ENCODE measurements around the gene UTP20. TPM values are rescaled to one million over a fixed set of nuclear protein-coding genes. Genes with fewer than 3 reads are reported as not detected.

UTP20 gene
- total and polyA plus RNA-seq, 2 donors (not counting 3 experiments of a cell fraction or from before 2014, with no cell fraction given): 4.6 to 23.1 TPM

DNA sequence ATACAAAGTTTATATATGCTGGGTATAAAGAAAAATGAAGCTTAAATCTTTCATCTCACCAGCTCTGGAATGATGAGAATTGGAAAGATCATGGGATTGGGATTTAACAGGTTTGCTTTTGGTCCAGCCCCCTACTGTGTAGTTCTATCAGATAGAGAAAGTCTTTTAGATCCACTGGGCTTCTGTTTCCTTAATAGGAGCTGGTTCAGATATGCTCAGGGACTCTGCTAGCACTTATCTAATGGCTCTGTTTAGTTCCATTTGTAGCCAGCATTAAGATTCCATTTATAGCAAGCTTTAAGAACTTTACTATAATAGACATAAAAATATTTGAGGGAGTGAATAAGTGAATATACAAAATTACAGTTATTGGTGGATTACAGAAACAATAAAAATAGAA, 42.6 kb downstream of the UTP20 start:
- FAIRE-seq: peak; percentile 8
- Histone ChIP-seq H4K20me1 (replicated peaks; ENCODE audit: control insufficient read depth, extremely low read depth, insufficient read depth, low read length) (no peaks in the 10 kb centered on the region), H3K27me3 (ENCODE audit: control insufficient read depth in 2 of 2, insufficient read depth in 2 of 2, low read length in 2 of 2) (no peaks in the 10 kb centered on the region), H3K36me3 (ENCODE audit: control insufficient read depth in 2 of 2, extremely low read depth in 1 of 2, insufficient read depth in 2 of 2, low read length in 2 of 2) (peaks cover 4 to 6% of the 10 kb centered on the region in 2 experiments), H3K4me2 (ENCODE audit: insufficient read depth, low read length) (no peak overlapping the region), H3K4me3 (replicated peaks in 1 of 3; ENCODE audit: insufficient read depth in 1 of 3, low read depth in 1 of 3, low read length in 3 of 3) (no peak overlapping the region), H3K9me1 (replicated peaks; ENCODE audit: control insufficient read depth, extremely low read depth, insufficient read depth, low read length) (no peaks in the 10 kb centered on the region), H3K9me3 (replicated peaks; ENCODE audit: control insufficient read depth, insufficient read depth, low read length) (no peaks in the 10 kb centered on the region), H3K9ac (replicated peaks; ENCODE audit: extremely low read depth, insufficient read depth, low read length) (no peak overlapping the region), H3K79me2 (ENCODE audit: control insufficient read depth, insufficient read depth, low read length) (no peaks in the 10 kb centered on the region), H3K4me1 (ENCODE audit: control insufficient read depth, extremely low read depth, insufficient read depth, low read length) (no peaks in the 10 kb centered on the region), H2AFZ (ENCODE audit: low read depth, low read length) (no peak overlapping the region), H3K27ac (ENCODE audit: insufficient read depth, low read depth, low read length) (no peak overlapping the region)
- POLR2A ChIA-PET: no interaction called here
- intact Hi-C loops (cut with micrococcal nuclease) (loop anchor here (1.0 kb wide), 1 partner anchor 38 kb away; no protein-coding TSS in a partner anchor), dilution Hi-C loops (cut with MboI; ENCODE audit: extremely low pct_ligation_motif_present, low sequenced_read_pairs) (no loop called here)
- no TSS peak for BruUV-seq (replicated peaks)
- CTCF ChIA-PET: interaction anchor here (1.0 to 4.0 kb wide), 5 partner anchors 8 to 974 kb away, joined by 3 to 71 read pairs (median 4); no protein-coding TSS in a partner anchor
- TF ChIP-seq GATA2 (IDR thresholded peaks at IDR 0.05; ENCODE audit: insufficient read depth, insufficient read length, low read depth, low read length): no peak
- TF ChIP-seq, protein P1, sequence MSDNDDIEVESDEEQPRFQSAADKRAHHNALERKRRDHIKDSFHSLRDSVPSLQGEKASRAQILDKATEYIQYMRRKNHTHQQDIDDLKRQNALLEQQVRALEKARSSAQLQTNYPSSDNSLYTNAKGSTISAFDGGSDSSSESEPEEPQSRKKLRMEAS (IDR thresholded peaks at IDR 0.05; ENCODE audit: insufficient read depth, insufficient read length): no peak
- DNase-seq (ENCODE audit: low read depth, low spot score): no peak

DNA sequence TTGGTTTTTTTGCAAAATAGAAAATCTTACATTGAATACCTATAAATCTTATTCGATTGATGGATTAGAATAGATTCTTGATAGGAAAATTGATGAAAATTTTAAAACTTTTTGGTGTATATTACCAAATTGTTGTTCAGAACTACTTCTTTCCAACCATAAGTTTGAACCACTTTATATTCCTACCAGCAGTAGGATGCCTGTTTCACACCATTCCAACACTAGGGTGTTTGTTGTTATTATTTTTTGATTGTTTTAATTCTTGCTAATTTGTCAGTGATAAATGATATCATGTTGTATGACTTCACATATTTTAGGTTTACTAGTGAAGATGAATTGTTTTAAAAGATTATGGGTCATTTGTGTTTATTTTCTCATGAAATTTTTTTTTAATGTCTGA, 43.4 kb downstream of the UTP20 start:
- Histone ChIP-seq H3K4me1 (ENCODE audit: control insufficient read depth, extremely low read depth, insufficient read depth, low read length) (no peaks in the 10 kb centered on the region), H3K27me3 (ENCODE audit: control insufficient read depth in 2 of 2, insufficient read depth in 2 of 2, low read length in 2 of 2) (no peaks in the 10 kb centered on the region), H3K27ac (ENCODE audit: insufficient read depth, low read depth, low read length) (no peak overlapping the region), H3K36me3 (ENCODE audit: control insufficient read depth in 2 of 2, extremely low read depth in 1 of 2, insufficient read depth in 2 of 2, low read length in 2 of 2) (peaks cover 5 to 6% of the 10 kb centered on the region in 2 experiments), H3K79me2 (ENCODE audit: control insufficient read depth, insufficient read depth, low read length) (no peaks in the 10 kb centered on the region), H3K4me3 (replicated peaks in 1 of 3; ENCODE audit: insufficient read depth in 1 of 3, low read depth in 1 of 3, low read length in 3 of 3) (no peak overlapping the region), H3K9ac (replicated peaks; ENCODE audit: extremely low read depth, insufficient read depth, low read length) (no peak overlapping the region), H3K4me2 (ENCODE audit: insufficient read depth, low read length) (no peak overlapping the region), H2AFZ (ENCODE audit: low read depth, low read length) (no peak overlapping the region), H4K20me1 (replicated peaks; ENCODE audit: control insufficient read depth, extremely low read depth, insufficient read depth, low read length) (no peaks in the 10 kb centered on the region), H3K9me1 (replicated peaks; ENCODE audit: control insufficient read depth, extremely low read depth, insufficient read depth, low read length) (no peaks in the 10 kb centered on the region), H3K9me3 (replicated peaks; ENCODE audit: control insufficient read depth, insufficient read depth, low read length) (no peaks in the 10 kb centered on the region)
- dilution Hi-C loops (cut with MboI; ENCODE audit: extremely low pct_ligation_motif_present, low sequenced_read_pairs): no loop called here
- ChIA-PET CTCF (interaction anchor here (0.9 to 4.0 kb wide), 22 partner anchors 12 to 975 kb away, joined by 3 to 71 read pairs (median 4); partner anchors contain the start of gene ARL1), POLR2A (no interaction called here)
- TF ChIP-seq, protein P1 (IDR thresholded peaks at IDR 0.05; ENCODE audit: insufficient read depth, insufficient read length): no peak
- no peak for TF ChIP-seq MYC (IDR thresholded peaks at IDR 0.05; ENCODE audit: low read depth, low read length)
- TF ChIP-seq POLR2AphosphoS5 (IDR thresholded peaks at IDR 0.05; ENCODE audit: insufficient read depth, low read depth, low read length): no peak
- no peak for TF ChIP-seq EZH2 (IDR thresholded peaks at IDR 0.05; ENCODE audit: borderline replicate concordance, low read depth, low read length, severe bottlenecking)
- TF ChIP-seq, protein P2, sequence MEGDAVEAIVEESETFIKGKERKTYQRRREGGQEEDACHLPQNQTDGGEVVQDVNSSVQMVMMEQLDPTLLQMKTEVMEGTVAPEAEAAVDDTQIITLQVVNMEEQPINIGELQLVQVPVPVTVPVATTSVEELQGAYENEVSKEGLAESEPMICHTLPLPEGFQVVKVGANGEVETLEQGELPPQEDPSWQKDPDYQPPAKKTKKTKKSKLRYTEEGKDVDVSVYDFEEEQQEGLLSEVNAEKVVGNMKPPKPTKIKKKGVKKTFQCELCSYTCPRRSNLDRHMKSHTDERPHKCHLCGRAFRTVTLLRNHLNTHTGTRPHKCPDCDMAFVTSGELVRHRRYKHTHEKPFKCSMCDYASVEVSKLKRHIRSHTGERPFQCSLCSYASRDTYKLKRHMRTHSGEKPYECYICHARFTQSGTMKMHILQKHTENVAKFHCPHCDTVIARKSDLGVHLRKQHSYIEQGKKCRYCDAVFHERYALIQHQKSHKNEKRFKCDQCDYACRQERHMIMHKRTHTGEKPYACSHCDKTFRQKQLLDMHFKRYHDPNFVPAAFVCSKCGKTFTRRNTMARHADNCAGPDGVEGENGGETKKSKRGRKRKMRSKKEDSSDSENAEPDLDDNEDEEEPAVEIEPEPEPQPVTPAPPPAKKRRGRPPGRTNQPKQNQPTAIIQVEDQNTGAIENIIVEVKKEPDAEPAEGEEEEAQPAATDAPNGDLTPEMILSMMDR (IDR thresholded peaks at IDR 0.05; ENCODE audit: extremely low read depth in 1 of 2, insufficient read depth in 1 of 2, low read depth in 1 of 2, low read length in 2 of 2): no peak
- TF ChIP-seq JUN (IDR thresholded peaks at IDR 0.05; ENCODE audit: borderline replicate concordance, insufficient read depth, insufficient read length, low read depth): no peak
- TF ChIP-seq FOS (IDR thresholded peaks at IDR 0.05; ENCODE audit: borderline replicate concordance, insufficient read depth, low read length): no peak
- no peak for TF ChIP-seq GATA2 (IDR thresholded peaks at IDR 0.05; ENCODE audit: insufficient read depth, insufficient read length, low read depth, low read length)
- no peak for TF ChIP-seq POLR2A (IDR thresholded peaks at IDR 0.05; ENCODE audit: low read depth, low read length)
- DNase-seq (ENCODE audit: low read depth, low spot score) (no peak), FAIRE-seq (no peak)
- intact Hi-C loops (cut with micrococcal nuclease): no loop called here
- BruUV-seq (replicated peaks): no TSS peak

Measured in endothelial cell of umbilical vein (primary cell).